ENCODE data around the gene MAFB.

GRCh38 chr20:40704828-40705227 is 15.8 kb upstream of the MAFB start:
- no peak for TF ChIP-seq POLR2A (IDR thresholded peaks at IDR 0.05; ENCODE audit: low read depth, low read length)
- no peak for TF ChIP-seq POU2F2 (IDR thresholded peaks at IDR 0.05; ENCODE audit: low read depth, low read length)
- no peak for TF ChIP-seq SPI1 (IDR thresholded peaks at IDR 0.05; ENCODE audit: low read depth, low read length)

Measured in GM12891 (cell line).